CD4-positive, alpha-beta T cell treated with Interferon alpha-2 for 1 hour (primary cell): ENCODE data around the gene NSMCE1.

Source experiments
- DNase-seq, 2 donors: peaks; one replicate each; pipeline ENCODE4 v3.0.0-alpha.2; 2020 to 2022

NSMCE1 gene

GRCh38 chr16:27228621-27229501 is 39.7 kb downstream of the NSMCE1 start:
- no peak for DNase-seq

- no peak for DNase-seq
These were observed 40.5 kb downstream of the NSMCE1 start for GRCh38 chr16:27228045-27228444.

GRCh38 chr16:27226976-27227705 is 41.4 kb downstream of the NSMCE1 start:
- DNase-seq = no peak

GRCh38 chr16:27226476-27226875 is 42.1 kb downstream of the NSMCE1 start:
- no peak for DNase-seq

GRCh38 chr16:27225536-27226360 is 42.8 kb downstream of the NSMCE1 start:
- DNase-seq = no peak

GRCh38 chr16:27224741-27225300 is 43.8 kb downstream of the NSMCE1 start:
- no peak for DNase-seq

- DNase-seq = no peak
These were observed 44.3 kb downstream of the NSMCE1 start for GRCh38 chr16:27224271-27224737.

- no peak for DNase-seq
These were observed 44.9 kb downstream of the NSMCE1 start for GRCh38 chr16:27223701-27224100.

GRCh38 chr16:27223226-27223610 is 45.4 kb downstream of the NSMCE1 start:
- DNase-seq = no peak

GRCh38 chr16:27222249-27223225 is 46.0 kb downstream of the NSMCE1 start:
- no peak for DNase-seq

- no peak for DNase-seq
These were observed 46.9 kb downstream of the NSMCE1 start for GRCh38 chr16:27221576-27222248.

GRCh38 chr16:27220991-27221390 is 47.6 kb downstream of the NSMCE1 start:
- DNase-seq = no peak

- no peak for DNase-seq
These were observed 48.0 kb downstream of the NSMCE1 start for GRCh38 chr16:27220527-27220926.

GRCh38 chr16:27220120-27220519 is 48.5 kb downstream of the NSMCE1 start:
- DNase-seq = no peak

- no peak for DNase-seq
These were observed 49.4 kb downstream of the NSMCE1 start for GRCh38 chr16:27219161-27219560.

GRCh38 chr16:27218756-27219155 is 49.8 kb downstream of the NSMCE1 start:
- no peak for DNase-seq

- DNase-seq = no peak
These were observed 51.3 kb downstream of the NSMCE1 start for GRCh38 chr16:27217256-27217655.

- no peak for DNase-seq
These were observed 52.2 kb downstream of the NSMCE1 start for GRCh38 chr16:27216297-27216885.

- DNase-seq = no peak
These were observed 52.9 kb downstream of the NSMCE1 start for GRCh38 chr16:27215660-27216059.
